Activated CD4-positive, alpha-beta T cell treated with anti-CD3 and anti-CD28 coated beads, Interleukin-2, amount 10 ng/mL, durations not matched to agents 24 days and 14 days (primary cell): ENCODE measurements around the gene CFAP20. TPM values are rescaled to one million over a fixed set of nuclear protein-coding genes. Genes with fewer than 3 reads are reported as not detected.
"Not testable (repeated sequence)": the region's sequence is repeated elsewhere in the genome, so short reads cannot be mapped to it uniquely, and the experiment has no call there.

ENCODE experiments used
- DNase-seq: peaks from one replicate; pipeline ENCODE4 v3.0.0; 2022
- H3K27ac Mint-ChIP-seq: one replicate; pipeline ENCODE4 v1.8.0; 2022; ENCODE audit warnings: mild to moderate bottlenecking, mixed read lengths
- H3K27me3 Mint-ChIP-seq: one replicate; pipeline ENCODE4 v1.8.0; 2022; ENCODE audit warnings: mixed read lengths
- H3K36me3 Mint-ChIP-seq: one replicate; pipeline ENCODE4 v1.8.0; 2022; ENCODE audit warnings: low read depth, mild to moderate bottlenecking, mixed read lengths
- H3K4me1 Mint-ChIP-seq: one replicate; pipeline ENCODE4 v1.8.0; 2021; ENCODE audit warnings: mixed read lengths
- H3K4me3 Mint-ChIP-seq: one replicate; pipeline ENCODE4 v1.8.0; 2022; ENCODE audit warnings: mild to moderate bottlenecking, moderate library complexity, mixed read lengths
- H3K9me3 Mint-ChIP-seq: one replicate; pipeline ENCODE4 v1.8.0; 2021; ENCODE audit warnings: mixed read lengths
- intact Hi-C: fragments of 100-400 bp; cut with micrococcal nuclease; formaldehyde crosslinking; loops from one replicate; pipeline ENCODE4 v1.15.1; 2023
- total RNA-seq: library from RNA; stranded (reverse); gene quantifications from 2 replicates; pipeline ENCODE4 v1.2.3, GENCODE V29; 2022

CFAP20 gene
- total RNA-seq, 1 donor from 2014 or later: 62.7 TPM

DNA sequence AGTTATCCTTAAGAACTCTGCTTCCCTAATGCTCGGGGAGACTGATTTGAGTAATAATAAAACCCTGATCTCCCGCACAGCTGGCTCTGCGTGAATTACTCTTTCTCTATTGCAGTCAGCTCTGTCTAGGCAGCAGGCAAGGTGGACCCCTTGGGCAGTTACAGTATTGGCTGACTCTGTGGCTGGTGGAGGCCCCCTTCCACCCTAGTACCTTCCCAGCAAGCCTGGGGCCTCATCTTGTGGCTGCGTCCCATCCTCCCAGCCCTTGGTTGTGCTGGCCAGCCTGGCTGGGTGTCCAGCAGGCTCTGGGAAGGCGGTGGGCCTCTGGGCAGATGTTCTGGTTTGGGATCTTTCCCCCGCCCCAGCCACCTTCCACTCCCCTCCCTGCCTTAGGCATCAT, 44.5 kb downstream of the CFAP20 start:
- DNase-seq: no peak
- H3K9me3 Mint-ChIP-seq: no peaks in the 10 kb centered on the region
- H3K36me3 Mint-ChIP-seq: no peaks in the 10 kb centered on the region
- no peaks in the 10 kb centered on the region for H3K27me3 Mint-ChIP-seq
- H3K4me3 Mint-ChIP-seq: no peak overlapping the region
- intact Hi-C loops: no loop called here
- no peak overlapping the region for H3K27ac Mint-ChIP-seq
- H3K4me1 Mint-ChIP-seq: no peaks in the 10 kb centered on the region

DNA sequence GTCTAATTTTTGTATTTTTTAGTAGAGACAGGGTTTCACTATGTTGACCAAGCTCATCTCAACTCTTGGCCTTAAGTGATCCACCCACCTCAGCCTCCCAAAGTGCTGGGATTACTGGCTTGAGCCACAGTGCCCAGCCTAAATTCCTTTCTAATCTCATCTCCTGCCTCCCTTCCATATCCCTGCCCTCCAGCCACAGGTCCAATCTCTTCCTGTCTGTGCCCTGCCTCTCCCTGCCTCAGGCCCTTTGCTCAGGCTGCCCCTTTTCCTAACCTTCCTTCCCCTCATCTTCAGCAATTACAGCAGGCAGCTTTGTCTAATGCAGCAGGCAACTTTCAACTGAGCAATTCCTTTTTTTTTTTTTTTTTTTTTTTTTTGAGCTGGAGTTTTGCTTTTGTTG, 46.8 kb downstream of the CFAP20 start:
- Mint-ChIP-seq H3K4me3 (no peak overlapping the region), H3K27me3 (no peaks in the 10 kb centered on the region), H3K36me3 (no peaks in the 10 kb centered on the region), H3K27ac (no peak overlapping the region), H3K4me1 (no peaks in the 10 kb centered on the region), H3K9me3 (no peaks in the 10 kb centered on the region)
- intact Hi-C loops: no loop called here
- no peak for DNase-seq

DNA sequence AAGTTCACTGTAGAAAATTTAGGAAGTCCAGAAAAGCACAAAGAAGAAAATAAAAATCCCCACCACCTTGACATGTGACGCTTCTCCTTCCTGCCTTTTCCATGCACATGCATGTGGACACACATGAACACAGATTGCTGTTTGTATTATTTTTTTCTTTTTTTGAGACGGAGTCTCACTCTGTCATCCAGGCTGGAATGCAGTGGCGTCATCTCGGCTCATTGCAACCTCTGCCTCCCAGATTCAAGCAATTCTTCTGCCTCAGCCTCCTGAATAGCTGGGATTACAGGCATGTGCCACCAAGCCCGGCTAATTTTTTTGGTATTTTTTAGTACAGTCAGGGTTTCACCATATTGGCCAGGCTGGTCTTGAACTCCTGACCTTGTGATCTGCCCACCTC, 48.5 kb downstream of the CFAP20 start:
- H3K27me3 Mint-ChIP-seq, H3K9me3 Mint-ChIP-seq, H3K4me1 Mint-ChIP-seq, H3K4me3 Mint-ChIP-seq, H3K36me3 Mint-ChIP-seq, intact Hi-C loops, DNase-seq, H3K27ac Mint-ChIP-seq: not testable (repeated sequence)

DNA sequence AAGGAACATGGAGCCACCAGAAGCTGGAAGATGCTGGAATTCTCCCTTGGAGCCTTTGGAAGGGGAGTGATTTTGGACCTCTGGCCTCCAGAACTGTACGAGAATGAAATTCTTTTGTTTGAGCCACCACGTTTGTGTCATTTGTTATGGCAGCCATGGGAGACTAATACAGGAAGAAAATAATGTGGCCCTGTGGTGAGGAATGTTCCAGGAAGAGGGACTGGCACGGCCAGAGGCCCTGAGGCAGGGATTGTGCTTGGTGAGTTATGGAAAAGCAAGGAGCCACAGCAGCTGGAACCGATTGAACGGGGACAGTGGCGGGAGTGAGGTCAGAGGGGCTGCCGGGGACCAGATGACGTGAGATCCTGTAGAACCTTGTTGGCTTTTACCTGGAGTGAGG, 51.4 kb downstream of the CFAP20 start:
- H3K9me3 Mint-ChIP-seq: peaks cover 4% of the 10 kb centered on the region
- DNase-seq: no peak
- intact Hi-C loops: no loop called here
- H3K4me3 Mint-ChIP-seq: no peak overlapping the region
- no peaks in the 10 kb centered on the region for H3K4me1 Mint-ChIP-seq
- no peak overlapping the region for H3K27ac Mint-ChIP-seq
- H3K27me3 Mint-ChIP-seq: no peaks in the 10 kb centered on the region
- no peaks in the 10 kb centered on the region for H3K36me3 Mint-ChIP-seq

DNA sequence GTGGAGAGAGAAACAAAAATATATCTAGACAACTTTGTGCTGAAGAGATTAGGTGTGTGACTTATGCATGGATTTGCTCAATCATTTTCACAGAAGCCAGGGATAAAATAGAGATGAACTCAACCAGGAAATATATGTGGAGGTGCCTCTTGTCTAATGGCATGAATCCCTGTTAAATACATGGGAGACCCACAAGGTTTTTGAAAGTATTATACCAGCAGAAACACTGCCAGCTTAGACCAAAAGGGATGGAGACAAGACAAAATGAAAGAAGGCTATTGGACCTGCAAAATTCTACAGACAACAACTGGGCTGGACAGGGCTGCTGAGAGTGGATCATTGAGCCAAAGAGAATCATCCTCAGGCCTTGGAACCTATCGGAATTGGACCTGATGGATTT, 52.7 kb downstream of the CFAP20 start:
- Mint-ChIP-seq H3K9me3 (peaks cover 7% of the 10 kb centered on the region), H3K4me1 (no peaks in the 10 kb centered on the region)
- intact Hi-C loops: no loop called here

DNA sequence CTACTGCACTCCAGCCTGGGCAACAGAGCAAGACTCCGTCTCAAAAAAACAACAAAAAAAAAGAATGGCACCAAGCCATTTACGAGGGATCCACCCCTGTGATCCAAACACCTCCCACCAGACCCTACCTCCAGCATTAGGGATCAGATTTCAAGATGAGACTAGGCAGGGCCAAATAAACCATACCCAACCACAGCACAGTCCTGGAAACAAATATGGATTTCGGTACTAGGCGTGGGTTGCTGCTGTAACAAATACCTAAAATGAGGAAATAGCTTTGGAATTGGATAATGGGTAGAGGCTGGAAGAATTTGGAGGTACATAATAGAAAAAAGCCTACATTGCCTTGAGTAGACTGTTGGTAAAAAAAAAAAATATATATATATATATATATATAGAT, 54.5 kb downstream of the CFAP20 start:
- H3K27ac Mint-ChIP-seq: no peak overlapping the region
- H3K36me3 Mint-ChIP-seq: no peaks in the 10 kb centered on the region
- intact Hi-C loops: no loop called here

More for the DNA sequence above, 52.7 kb downstream of the CFAP20 start:
- DNase-seq: no peak
- no peak overlapping the region for H3K27ac Mint-ChIP-seq
- no peak overlapping the region for H3K4me3 Mint-ChIP-seq
- no peaks in the 10 kb centered on the region for H3K36me3 Mint-ChIP-seq
- no peaks in the 10 kb centered on the region for H3K27me3 Mint-ChIP-seq

DNA sequence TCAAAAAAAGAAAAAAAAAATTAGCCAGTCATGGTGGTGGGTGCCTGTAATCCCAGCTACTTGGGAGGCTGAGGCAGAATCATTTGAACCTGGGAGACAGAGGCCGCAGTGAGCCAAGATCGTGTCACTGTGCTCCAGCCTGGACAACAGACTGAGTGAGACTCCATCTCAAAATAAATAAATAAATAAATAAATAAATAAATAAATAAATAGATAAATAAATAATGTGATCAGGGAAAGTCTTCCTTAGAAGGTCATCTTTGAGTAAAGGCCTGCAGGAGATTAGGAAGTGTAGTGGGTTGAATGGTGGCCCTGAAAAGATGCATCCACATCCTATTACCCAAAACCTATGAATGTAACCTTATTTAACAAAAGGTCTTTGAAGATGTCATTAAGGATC, 56.1 kb downstream of the CFAP20 start:
- H3K9me3 Mint-ChIP-seq, H3K36me3 Mint-ChIP-seq, H3K4me3 Mint-ChIP-seq, H3K4me1 Mint-ChIP-seq, intact Hi-C loops, H3K27me3 Mint-ChIP-seq, DNase-seq, H3K27ac Mint-ChIP-seq: not testable (repeated sequence)

More for the DNA sequence above, 54.5 kb downstream of the CFAP20 start:
- no peak for DNase-seq
- Mint-ChIP-seq H3K9me3 (peaks cover 7% of the 10 kb centered on the region), H3K27me3 (no peaks in the 10 kb centered on the region), H3K4me3 (no peak overlapping the region), H3K4me1 (no peaks in the 10 kb centered on the region)

DNA sequence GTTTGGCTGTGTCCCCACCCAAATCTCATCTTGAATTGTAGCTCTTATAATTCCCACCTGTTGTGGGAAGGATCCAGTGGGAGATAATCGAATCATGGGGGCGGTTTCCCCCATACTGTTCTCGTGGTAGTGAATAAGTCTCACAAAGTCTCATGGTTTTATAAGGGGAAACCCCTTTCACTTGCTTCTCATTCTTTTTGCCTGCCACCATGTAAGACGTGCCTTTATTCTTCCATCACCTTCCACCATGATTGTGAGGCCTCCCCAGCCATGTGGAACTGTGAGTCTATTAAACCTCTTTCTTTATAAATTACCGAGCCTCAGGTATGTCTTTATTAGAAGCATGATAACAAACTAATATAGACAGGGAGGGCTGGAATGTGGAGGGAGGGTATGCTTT, 57.0 kb downstream of the CFAP20 start:
- H3K9me3 Mint-ChIP-seq, H3K4me1 Mint-ChIP-seq, H3K27me3 Mint-ChIP-seq, H3K27ac Mint-ChIP-seq, intact Hi-C loops, H3K4me3 Mint-ChIP-seq, H3K36me3 Mint-ChIP-seq, DNase-seq: not testable (repeated sequence)

DNA sequence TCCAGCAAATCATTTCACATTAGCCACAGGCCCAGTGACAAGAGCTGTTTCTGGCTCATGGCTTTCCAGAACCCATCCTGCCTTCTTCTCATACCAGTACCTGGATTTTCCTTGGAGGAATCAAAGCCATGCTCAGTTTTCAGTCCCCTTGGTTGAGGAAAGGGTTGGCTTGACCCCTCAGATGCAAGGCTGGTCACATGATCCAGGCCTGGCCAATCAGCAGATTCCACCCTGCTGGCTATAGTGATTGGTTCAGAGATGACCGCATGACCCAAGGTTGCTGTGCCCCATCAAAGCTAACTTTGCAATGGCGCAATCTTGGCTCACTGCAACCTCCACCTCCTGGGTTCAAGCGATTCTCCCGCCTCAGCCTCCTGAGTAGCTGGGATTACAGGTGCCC, 58.6 kb downstream of the CFAP20 start:
- Mint-ChIP-seq H3K9me3 (peaks cover 7% of the 10 kb centered on the region), H3K27ac (no peak overlapping the region), H3K4me3 (no peak overlapping the region), H3K27me3 (no peaks in the 10 kb centered on the region), H3K4me1 (no peaks in the 10 kb centered on the region), H3K36me3 (no peaks in the 10 kb centered on the region)
- DNase-seq: no peak
- intact Hi-C loops: no loop called here

Other genes starting within 250 kb of the CFAP20 start
- not detected in 2 replicates for gene CNGB1, start 158.3 kb downstream of the CFAP20 start, total RNA-seq
- 8.0 and 8.3 TPM in 2 replicates for gene ZNF319, start 128.7 kb downstream of the CFAP20 start, total RNA-seq
- gene USB1, start 128.0 kb downstream of the CFAP20 start, total RNA-seq: 50.9 and 54.4 TPM in 2 replicates
- 0.89 and 1.1 TPM in 2 replicates for gene MMP15, start 103.6 kb downstream of the CFAP20 start, total RNA-seq
- 92.0 and 96.7 TPM in 2 replicates for gene CSNK2A2, start 68.7 kb upstream of the CFAP20 start, total RNA-seq
- gene PRSS54, start 165.6 kb upstream of the CFAP20 start, total RNA-seq: not detected in 2 replicates